GM18502 (cell line): ENCODE data around the gene CKLF.

Experiments
- ATAC-seq: cut with Tn5 transposase; IDR thresholded peaks from one replicate; pipeline ENCODE4 v1.9.1; 2021; ENCODE audit warnings: mild to moderate bottlenecking; ENCODE audit not compliant: unreplicated experiment, poor library complexity

Gene CKLF

DNA sequence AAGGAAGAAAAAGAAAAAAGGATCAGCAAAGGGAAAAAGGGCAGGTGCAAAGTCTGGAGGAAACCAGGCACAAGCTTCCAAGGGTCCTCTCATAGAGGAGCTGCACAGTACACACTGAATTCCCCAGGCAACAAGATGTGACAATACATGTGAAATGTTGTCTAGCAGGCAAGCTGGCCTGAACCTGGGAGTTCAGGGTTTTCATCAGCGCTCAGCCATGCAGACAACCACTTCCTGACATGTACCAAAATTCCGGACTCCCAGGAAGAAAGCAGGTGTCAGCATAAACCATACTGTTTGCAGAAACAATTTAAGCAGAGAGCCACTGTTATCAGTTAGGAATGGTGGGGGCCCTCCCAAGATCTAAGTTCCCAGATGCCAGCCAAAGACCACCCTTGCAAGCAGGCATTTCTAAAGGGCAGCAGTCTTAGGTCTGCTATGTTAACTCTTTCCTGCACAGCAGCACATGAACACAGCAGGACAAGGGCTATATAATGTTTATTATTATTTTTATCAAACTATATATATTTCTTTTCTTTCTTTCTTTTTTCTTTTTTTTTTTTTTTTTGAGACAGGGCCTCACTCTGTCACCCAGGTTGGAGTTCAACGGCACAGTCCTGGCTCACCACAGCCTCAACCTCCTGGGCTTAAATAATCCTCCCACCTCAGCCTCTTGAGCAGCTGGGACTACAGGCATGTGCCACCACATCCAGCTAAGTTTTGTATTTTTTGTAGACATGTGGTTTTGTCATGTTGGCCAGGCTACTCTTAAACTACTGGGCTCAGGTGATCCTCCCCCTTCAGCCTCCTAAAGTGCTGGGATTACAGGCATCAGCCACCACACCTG lies 12.5 kb upstream of the CKLF start:
- peak; percentile 83 for ATAC-seq

DNA sequence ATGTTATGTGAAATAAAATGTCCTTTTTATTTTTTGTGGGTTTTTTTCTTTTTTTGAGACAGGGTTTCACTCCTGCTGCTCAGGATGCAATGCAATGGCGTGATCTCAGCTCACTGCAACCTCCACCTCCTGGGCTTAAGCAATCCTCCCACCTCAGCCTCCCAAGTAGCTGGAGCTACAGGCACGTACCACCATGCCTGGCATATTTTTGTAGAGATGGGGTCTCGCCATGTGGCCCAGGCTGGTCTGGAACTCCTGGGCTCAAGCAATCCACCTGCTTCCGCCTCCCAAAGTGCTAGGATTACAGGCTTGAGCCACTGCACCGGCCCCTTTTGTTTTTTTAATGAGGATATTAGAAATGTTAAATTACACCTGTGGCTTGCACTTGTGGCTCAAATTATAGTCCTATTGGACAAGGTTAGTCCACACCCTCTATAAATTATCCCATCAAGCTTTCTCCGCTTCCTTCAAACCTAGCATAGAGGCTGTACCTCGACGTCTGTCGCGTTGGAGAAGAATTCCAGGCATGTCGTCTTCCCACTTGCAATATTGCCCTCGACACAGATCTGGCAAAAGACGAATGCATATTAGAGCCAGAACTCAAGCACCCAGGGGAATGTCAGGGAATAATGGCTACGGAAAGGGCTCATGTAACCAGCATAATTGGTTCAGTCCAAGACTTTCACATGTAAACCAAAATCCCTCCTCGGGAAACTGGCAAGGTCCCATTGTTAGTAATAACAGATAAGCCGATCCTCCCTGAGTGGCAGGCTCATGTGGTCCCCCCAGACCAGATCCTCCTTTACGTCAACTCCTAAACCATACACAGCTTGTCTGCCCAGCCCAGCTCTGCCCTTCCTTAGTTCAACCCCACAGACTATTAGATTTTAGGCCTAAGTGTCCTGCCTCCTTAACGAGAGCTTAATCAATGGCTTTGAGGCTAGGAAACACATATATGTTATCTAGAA lies 10.7 kb upstream of the CKLF start:
- ATAC-seq = no peak

DNA sequence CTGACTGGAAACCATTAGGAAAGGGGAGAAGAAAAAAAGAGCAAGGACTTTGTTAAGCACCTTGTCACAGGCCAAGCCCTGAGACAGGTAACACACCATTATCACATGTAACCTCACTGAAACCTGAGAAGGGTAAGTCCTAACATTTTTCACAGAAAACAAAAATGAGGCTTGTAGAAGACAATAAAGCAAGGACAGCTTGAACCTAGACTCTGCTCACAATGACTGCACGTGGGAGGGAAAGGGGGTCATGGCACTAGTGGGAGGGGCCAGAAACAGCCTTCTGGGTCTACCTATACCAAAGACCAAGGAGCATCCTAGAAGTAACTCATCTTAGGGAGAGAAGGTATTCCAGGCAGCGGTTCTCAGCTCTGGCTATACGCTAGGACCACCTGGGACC lies 10.0 kb upstream of the CKLF start:
- no peak for ATAC-seq

DNA sequence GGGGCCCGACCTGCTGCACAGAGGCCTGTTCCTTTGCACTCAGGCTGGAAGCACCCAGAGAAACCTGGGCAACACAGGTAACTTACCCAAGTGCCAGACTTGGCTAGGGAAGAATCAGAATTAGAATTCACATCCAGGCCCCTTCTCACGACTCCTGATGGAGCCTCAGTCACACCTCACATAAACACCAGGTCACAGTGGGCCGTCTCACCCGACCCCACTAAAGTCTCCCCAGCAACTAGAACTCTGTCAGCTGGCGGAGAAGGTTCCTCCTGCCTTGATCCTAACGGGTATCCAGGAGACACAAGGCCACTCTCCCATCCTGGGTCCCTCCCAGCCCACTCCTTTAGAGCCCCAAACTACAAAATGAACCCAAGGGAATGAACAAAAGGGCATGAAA lies 8.8 kb upstream of the CKLF start:
- no peak for ATAC-seq

DNA sequence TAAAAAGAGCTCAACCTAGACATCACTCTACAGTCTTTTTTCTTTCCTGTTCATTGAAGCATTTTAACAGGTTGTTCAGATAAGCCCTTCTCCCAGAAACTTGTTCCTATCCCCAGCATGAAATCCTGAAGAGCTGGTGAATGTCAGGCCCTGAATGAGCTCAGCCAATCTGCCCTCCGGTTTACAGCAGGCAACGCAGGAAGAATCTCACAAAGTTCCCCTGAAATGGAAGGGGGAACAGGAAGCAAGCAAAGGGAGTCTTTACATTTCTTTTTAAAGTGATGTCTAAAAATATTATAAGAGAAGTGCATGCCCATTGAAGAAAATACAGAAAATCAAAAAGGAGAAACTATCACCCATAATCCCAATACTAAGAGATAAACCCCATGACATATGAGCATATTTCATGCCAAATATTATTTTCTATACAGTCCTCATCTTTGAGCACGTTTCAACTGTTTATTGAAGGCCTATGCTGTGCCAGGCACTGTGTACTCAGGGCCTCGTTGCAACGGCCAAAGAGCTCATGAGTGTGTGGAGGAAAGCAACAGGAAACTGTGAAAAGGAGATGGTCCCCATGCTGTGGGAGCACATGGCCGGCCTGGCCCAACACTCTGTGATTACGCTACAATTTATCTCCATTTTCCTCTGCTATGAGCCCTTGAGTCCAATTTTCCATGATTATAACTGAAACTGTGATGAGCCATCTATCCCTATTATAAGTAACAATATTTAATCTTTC lies 8.2 kb upstream of the CKLF start:
- ATAC-seq = no peak

DNA sequence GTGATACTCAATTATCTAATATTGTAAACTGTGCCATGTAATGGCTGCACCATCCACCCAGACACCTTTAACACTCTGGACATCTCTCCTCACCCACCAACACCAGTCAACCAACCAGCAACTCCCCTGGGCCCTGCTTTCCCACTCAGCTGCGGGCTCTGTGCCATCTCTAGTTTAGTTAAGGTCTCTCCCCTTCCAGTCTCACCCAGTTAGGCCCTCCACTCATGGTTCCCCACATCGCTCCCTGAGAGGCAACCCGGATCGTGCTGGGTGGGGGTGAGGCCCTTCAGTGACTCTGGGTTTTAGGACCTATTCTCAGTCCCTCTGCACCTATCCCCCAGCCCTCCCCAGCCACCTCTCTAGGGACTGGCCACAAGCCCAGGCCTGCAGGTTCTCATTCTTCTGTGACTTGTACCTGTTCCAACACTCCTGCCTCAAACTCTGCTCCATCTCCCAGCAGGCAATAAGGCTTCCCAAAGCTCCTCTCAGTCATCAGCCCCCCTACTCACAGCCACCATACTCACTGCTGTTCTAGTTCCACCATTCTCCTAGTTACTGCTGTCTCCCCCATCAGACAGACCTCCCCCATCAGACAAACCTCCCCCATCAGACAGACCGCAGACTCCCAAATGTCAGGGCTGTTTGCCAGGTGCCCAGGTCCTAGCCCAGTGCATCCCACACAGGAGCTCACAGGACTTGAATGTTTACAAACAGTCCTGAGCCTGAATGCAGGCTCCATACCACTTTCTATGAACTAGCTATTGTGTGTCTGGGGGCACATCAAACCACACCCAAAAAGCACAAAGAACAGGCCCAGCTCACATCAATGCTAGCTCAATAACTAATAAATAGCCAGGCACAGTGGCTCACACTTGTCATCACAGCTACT lies 5.0 kb upstream of the CKLF start:
- no peak for ATAC-seq

DNA sequence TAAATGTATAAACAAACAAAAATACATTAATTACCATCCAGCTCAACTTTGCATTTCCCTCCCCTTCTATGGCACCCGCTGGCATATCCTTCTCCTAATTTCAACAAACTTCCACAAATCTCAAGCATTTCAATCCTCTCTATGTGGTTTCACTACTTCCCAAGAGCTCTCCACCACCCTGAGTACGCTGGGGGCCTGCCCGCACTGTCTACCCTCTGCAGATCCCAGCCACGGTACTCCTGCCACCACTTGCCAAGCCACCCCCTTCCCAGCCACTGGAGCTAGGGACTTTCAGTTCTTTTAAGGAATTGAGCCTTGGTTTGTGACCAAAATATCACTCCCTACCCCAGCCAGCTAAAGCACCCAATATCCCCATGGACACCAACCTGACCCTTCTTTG lies 4.3 kb upstream of the CKLF start:
- no peak for ATAC-seq

DNA sequence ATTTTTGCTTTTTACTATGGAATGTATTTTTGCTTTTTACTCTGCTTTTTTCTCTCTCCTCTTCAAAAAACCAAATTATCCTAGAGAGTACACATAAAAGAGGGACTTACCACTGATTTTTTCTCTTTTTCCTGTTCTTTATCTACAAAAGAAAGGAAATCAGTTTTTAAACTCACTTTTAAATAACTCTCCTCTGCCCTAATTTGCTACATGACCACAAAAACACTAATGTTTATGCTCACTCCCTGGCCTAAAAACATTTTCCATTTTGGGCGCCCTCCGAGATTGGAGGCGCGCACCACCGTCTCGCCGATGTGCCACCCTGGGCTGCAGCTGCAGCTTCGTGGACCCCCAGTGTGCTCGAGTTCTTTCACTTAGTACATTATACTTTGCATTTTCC lies 3.5 kb upstream of the CKLF start:
- no peak for ATAC-seq

DNA sequence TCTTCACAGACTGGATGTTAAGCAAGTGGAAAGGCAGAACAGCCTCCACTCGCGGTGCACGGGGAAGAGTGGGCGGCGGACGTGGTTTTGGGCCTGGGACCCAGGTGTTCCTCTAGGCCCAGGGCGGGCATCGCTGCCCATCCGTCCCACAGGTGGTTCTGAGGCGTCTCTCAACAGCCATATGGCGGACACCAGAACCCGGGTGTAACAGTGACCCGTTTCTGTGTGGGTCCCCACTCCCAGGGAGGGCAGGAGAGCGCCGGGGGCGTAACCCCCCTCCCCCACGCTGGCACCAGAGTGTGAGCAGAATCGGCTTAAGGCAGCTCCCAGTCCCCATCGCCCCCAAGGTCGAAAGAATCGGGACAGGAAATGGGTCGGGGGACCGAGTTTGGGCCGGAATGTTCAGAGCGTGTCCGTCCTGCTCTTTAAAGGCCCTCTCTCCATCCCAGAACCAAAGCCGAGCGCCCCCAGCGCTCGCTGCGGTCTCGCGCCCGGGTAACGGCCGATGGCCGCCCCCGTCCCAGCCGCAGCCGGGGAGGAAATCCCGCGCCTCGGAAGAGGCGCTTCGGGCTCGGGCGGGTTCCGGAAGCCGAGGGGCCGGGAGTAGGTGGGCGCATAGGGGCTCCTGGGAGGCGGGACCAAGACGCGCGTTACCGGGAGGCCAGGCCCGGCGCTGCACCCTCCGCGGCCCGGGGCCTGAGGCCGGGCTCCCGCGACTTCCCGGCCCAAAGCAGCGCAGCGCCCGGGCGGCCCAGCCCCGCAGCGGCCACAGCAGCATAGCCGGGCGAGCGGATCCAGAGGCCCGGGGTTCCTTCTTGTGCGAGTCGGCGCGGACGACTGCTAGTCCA lies 2.9 kb upstream of the CKLF start, which contains the start of gene TK2:
Gene TK2 (minus strand): TSS at position 839 of the 848 bp plus-strand sequence. CDS start 61 bp downstream, at position 778.
- ATAC-seq = peak; percentile 41

DNA sequence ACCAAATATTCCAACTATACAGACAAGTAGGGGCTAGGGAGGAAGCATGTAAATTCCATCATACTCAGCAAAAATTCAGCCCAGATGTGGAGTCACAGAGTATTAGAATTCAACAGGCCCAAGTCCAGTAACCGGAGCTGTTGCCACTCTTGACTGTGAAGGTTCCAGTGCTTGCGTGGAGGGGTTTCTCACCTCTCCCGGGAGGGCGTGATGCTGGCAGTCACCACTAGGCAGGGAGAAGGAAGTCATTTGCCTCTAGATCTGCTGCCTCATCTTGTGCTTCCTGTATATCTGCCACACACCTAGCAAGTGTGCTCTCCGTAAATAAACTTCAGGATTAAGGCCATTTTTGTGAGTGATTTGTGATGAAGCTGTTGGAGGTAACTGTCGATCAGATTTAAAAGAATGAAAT lies 1.0 kb upstream of the CKLF start:
- no peak for ATAC-seq

DNA sequence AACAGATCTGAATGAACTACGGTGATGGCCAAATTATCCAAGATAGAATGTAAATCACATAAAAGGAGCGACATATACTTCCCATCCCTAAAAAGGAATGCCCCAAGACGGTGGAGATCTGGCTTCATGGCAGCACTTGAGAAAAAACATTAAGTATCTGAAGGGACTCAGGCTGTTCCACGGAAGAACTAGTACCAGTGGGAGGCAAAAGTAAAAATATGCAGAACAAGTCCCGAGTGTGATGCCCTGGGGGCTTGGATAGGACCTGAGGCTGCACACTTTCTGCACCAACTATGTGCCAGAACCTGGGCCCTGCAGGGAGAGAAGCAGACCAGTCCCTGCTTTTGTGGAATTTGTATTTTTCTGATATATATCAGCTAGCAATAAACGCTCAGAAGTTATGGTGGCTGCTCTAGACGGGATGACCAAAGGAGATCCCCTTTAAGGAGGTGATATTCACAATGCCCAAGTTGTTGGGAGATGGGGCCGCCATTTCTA lies 539 bp upstream of the CKLF start:
- ATAC-seq = peak; percentile 3

DNA sequence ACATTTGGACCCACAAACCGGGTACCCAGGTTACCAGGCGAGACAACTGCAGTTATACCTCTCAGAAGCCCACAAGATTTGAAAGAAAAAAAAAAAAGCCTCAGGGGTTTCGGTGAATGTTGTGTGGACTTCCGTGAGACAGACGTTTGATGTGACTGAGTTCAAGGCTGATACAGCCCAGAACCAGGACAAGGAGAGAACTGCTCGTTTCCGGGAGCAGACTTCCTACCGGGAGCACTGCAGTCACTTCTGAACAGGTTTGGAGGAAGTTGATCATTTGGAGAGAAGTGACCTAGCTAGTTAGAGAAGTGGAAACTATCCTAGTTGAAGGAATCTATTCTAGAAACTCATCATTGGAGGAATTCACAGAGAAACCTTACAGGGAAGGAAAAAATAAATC lies 847 bp downstream of the CKLF start:
- no peak for ATAC-seq

DNA sequence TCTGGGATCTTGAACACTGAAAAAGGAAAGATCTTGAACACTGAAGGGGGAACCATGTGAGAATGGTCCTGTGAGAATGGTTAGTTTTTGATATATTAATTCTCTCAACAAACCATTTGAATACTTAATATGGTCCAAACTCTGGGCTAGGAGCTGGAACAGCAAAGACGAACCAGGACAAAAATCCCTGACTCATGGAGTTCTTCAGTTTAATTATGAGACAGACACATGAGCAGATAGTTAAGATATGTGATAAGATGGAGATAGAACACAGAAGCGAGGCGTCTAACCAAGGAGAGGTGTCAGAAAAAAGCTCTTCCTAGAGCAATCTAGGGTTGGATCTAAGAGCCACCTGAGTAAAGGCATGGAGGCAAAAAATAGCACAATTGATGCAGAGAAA lies 1.6 kb downstream of the CKLF start:
- ATAC-seq = no peak

DNA sequence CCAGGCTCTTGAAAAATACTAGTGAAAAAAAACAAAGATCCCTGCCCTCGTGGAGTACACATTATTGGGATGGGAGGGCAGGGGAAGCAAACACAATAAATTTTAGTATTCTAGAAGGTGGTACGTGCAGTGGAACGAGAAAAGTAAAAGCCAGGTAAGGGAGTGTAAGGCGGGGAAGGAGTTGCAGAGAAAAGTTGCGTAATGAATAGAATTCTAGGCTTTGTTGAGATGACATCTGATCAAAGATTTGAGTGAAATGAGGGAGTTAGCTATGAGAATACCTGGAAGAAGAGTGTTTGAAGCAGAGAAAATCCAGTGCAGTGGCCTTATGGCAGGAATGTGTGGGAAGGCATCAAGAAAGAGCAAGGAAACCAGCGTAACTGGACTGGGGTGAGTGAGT lies 2.1 kb downstream of the CKLF start:
- no peak for ATAC-seq

DNA sequence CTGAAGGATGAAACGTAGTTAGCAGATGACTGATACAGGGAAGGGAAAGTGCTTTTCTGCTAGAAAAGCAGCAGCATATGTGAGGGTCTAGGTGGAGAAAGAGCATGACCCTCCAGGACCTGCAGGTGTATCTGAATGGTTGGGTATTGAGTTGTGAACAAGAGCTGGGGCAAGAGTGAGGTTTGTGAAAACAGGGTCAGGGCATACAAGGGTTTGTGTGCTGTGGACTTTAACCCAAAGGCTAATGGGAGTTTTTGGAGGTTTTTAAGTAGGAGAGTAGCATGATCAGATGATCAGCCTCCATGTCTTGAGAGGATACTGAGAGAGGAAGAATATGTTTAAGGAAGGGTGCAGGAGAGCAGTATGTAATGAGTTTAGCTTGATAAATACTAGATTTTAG lies 7.7 kb downstream of the CKLF start:
- ATAC-seq = no peak

DNA sequence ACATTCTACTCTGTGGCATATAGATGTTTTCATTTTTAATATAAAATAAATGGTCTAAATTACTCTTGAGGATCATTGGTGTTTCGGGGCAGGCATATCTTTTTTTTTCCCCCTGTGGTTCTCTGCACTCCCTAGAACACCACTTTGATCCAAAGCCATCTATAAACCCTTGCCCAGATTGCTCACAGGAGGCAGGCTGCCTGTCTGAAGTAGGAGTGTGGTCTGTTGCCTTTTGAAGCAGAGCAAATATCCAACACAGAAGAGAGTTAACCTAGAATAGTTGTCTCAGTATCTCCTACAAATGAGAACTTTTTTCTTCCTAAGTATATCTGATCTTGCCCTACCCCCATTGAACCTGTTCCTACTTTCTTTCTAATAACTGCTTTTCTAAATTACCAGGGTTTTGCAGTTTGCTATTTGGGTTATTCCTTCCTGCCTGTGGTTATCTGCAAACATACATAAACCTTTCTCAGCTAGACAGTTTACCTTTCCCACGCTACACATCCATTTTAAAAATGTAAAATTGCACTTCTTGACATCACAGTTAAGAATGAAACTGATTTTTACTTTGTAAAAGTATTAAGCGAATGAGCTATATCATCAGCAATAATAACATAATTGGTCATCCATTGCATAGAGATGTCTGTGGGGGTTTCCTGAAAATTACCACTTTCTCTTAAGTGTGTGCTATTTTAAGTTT lies 9.2 kb downstream of the CKLF start:
- no peak for ATAC-seq

DNA sequence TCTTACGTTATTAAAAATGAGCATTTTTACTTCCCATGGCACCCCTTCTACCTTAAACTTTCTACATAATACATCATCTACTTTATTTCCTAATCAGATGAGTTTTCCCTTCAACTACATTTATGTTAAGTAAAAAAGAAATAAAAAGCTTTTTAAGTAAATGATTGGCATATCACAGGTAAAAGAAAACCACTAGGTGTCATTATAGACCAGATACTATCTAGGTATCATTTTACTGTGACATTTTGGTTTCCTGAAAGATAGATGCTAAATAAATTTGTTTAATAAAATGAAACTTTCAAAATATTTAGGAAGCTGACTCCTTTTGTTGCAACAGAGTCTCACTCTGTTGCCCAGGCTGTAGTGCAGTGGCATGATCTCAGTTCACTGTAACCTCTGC lies 10.0 kb downstream of the CKLF start:
- ATAC-seq = no peak

DNA sequence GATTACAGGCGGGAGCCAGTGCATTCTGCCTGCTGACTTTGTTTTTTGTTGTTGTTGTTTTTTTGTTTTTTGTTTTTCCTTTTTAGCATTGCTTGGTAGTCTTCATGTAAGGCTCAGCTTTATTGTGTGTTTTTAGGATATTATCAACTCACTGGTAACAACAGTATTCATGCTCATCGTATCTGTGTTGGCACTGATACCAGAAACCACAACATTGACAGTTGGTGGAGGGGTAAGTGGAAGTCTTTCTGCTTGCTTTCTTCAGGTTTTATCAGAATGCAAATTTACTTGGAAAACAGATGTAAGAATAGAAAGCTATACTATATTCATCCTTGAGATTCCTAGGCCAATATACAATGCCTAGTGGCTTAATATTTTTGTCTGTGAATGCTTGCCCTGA lies 10.6 kb downstream of the CKLF start:
- no peak for ATAC-seq
